ENCODE measurements around the gene CIZ1. TPM values are rescaled to one million over a fixed set of nuclear protein-coding genes. Genes with fewer than 3 reads are reported as not detected.

Gene CIZ1
- total and polyA plus RNA-seq, 2 of the 13 experiments (the other 11 are each of a cell fraction or from before 2014, with no cell fraction given): 30.6 to 50.3 TPM

DNA sequence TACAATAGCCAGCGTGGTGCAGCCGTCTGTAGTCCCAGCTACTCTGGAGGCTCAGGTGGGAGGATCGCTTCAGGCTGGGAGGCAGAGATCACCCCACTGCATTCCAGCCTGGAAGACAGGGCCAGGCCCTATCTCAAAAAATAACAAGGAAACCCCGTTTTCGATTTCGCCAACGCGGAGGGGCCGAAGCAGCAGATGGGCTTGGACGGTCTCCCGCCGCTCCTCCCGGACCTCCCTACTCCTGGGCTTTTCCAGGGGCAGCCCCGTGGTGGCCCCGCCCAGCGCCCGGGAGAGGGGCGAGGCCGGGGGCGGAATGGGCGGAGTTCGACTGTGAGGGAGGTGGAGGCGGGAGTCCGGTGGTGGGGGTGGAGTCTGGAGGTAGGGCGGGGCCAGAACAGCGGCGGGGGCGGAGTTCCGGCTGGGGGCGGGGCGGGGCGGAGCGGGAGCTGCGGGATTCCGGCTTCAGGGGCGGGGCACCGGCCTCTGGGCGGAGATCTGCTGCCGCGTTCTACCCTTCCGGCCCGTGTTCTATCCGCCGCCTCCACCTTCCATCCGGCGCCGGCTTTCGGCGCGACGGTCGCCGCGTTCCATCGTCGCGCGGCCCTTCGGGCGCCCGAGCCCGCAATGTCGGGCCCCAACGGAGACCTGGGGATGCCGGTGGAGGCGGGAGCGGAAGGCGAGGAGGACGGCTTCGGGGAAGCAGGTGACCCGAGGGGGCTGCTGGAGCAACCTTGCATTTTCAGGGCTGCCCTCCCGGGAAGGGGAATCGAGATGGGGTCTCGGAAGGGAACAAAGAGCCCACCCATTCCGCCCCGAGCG, 31.4 kb downstream of the CIZ1 start, which contains the start of gene BBLN (continued):
- TF ChIP-seq, protein P1, sequence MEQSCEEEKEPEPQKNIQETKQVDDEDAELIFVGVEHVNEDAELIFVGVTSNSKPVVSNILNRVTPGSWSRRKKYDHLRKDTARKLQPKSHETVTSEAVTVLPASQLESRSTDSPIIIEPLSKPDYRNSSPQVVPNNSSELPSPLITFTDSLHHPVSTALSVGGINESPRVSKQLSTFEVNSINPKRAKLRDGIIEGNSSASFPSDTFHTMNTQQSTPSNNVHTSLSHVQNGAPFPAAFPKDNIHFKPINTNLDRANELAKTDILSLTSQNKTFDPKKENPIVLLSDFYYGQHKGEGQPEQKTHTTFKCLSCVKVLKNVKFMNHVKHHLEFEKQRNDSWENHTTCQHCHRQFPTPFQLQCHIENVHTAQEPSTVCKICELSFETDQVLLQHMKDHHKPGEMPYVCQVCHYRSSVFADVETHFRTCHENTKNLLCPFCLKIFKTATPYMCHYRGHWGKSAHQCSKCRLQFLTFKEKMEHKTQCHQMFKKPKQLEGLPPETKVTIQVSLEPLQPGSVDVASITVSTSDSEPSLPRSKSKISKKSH (CRISPR knock-in tag; IDR thresholded peaks at IDR 0.05; ENCODE audit: borderline replicate concordance): 0 out of 2 replicates have a peak, but pooled peaks have one; percentile 26
- TF ChIP-seq AGO2 (optimal IDR thresholded peaks at IDR 0.05; ENCODE audit: low read depth, low read length) (peak; percentile 71), ATAD3A (CRISPR knock-in tag; IDR thresholded peaks at IDR 0.05) (no peak), MBD4 (IDR thresholded peaks at IDR 0.05; ENCODE audit: borderline replicate concordance, low read length) (no peak), SMARCC2 (IDR thresholded peaks at IDR 0.05) (no peak), LCORL (IDR thresholded peaks at IDR 0.05) (no peak), LCORL (CRISPR knock-in tag; IDR thresholded peaks at IDR 0.05) (0 out of 2 replicates have a peak, but pooled peaks have one; percentile 16), ZSCAN29 (CRISPR knock-in tag; conservative IDR thresholded peaks at IDR 0.05) (no peak), ZNF3 (CRISPR knock-in tag; IDR thresholded peaks at IDR 0.05) (no peak), ZNF530 (CRISPR knock-in tag; IDR thresholded peaks at IDR 0.05; ENCODE audit: low read depth) (no peak), ZNF367 (CRISPR knock-in tag; IDR thresholded peaks at IDR 0.05; ENCODE audit: borderline replicate concordance) (no peak), KLF6 (CRISPR knock-in tag; IDR thresholded peaks at IDR 0.05) (0 out of 2 replicates have a peak, but pooled peaks have one; percentile 30), PAX8 (CRISPR knock-in tag; IDR thresholded peaks at IDR 0.05; ENCODE audit: borderline replicate concordance) (no peak), ZNF569 (CRISPR knock-in tag; IDR thresholded peaks at IDR 0.05; ENCODE audit: borderline replicate concordance) (no peak), ZNF562 (CRISPR knock-in tag; IDR thresholded peaks at IDR 0.05; ENCODE audit: borderline replicate concordance) (no peak), ZNF670 (CRISPR knock-in tag; IDR thresholded peaks at IDR 0.05; ENCODE audit: borderline replicate concordance) (no peak), ZNF124 (CRISPR knock-in tag; IDR thresholded peaks at IDR 0.05) (no peak), FOXM1 (CRISPR knock-in tag; IDR thresholded peaks at IDR 0.05) (no peak), PHF8 (CRISPR knock-in tag; IDR thresholded peaks at IDR 0.05) (peak; percentile 82), ZFP1 (CRISPR knock-in tag; IDR thresholded peaks at IDR 0.05) (no peak), ZSCAN22 (CRISPR knock-in tag; IDR thresholded peaks at IDR 0.05) (no peak), TARDBP (CRISPR knock-in tag; IDR thresholded peaks at IDR 0.05) (no peak), ZNF589 (CRISPR knock-in tag; conservative IDR thresholded peaks at IDR 0.05) (0 out of 2 replicates have a peak, but pooled peaks have one; percentile 5)
- TF ChIP-seq, protein P2, sequence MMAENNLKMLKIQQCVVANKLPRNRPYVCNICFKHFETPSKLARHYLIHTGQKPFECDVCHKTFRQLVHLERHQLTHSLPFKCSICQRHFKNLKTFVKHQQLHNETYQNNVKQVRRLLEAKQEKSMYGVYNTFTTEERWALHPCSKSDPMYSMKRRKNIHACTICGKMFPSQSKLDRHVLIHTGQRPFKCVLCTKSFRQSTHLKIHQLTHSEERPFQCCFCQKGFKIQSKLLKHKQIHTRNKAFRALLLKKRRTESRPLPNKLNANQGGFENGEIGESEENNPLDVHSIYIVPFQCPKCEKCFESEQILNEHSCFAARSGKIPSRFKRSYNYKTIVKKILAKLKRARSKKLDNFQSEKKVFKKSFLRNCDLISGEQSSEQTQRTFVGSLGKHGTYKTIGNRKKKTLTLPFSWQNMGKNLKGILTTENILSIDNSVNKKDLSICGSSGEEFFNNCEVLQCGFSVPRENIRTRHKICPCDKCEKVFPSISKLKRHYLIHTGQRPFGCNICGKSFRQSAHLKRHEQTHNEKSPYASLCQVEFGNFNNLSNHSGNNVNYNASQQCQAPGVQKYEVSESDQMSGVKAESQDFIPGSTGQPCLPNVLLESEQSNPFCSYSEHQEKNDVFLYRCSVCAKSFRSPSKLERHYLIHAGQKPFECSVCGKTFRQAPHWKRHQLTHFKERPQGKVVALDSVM (CRISPR knock-in tag; IDR thresholded peaks at IDR 0.05): peak; percentile 95
- TF ChIP-seq, protein P3, sequence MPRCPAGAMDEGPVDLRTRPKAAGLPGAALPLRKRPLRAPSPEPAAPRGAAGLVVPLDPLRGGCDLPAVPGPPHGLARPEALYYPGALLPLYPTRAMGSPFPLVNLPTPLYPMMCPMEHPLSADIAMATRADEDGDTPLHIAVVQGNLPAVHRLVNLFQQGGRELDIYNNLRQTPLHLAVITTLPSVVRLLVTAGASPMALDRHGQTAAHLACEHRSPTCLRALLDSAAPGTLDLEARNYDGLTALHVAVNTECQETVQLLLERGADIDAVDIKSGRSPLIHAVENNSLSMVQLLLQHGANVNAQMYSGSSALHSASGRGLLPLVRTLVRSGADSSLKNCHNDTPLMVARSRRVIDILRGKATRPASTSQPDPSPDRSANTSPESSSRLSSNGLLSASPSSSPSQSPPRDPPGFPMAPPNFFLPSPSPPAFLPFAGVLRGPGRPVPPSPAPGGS (CRISPR knock-in tag; IDR thresholded peaks at IDR 0.05): peak; percentile 33; the same call in 1 of the 2 replicates
- TF ChIP-seq, protein P4, sequence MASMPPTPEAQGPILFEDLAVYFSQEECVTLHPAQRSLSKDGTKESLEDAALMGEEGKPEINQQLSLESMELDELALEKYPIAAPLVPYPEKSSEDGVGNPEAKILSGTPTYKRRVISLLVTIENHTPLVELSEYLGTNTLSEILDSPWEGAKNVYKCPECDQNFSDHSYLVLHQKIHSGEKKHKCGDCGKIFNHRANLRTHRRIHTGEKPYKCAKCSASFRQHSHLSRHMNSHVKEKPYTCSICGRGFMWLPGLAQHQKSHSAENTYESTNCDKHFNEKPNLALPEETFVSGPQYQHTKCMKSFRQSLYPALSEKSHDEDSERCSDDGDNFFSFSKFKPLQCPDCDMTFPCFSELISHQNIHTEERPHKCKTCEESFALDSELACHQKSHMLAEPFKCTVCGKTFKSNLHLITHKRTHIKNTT (CRISPR knock-in tag; IDR thresholded peaks at IDR 0.05): no peak

Measured in HepG2 (cell line).